H7 (cell line): ENCODE measurements around the gene ID3. TPM values are rescaled to one million over a fixed set of nuclear protein-coding genes. Genes with fewer than 3 reads are reported as not detected.

Experiments used
- DNase-seq: peaks from one replicate; pipeline ENCODE4 v3.0.0; 2012
- H3K27me3 ChIP-seq: 2 replicates; pipeline ENCODE4 v1.6.0; 2011; ENCODE audit warnings: mild to moderate bottlenecking, low read length; ENCODE audit not compliant: control insufficient read depth, insufficient read depth
- H3K36me3 ChIP-seq: replicated peaks from 2 replicates; pipeline ENCODE4 v1.5.1; 2011; ENCODE audit warnings: low read length; ENCODE audit not compliant: control insufficient read depth, insufficient read depth
- H3K4me3 ChIP-seq: 2 replicates; pipeline ENCODE4 v1.5.1; 2011; ENCODE audit warnings: low read depth, mild to moderate bottlenecking, control low read depth, low read length, moderate library complexity; ENCODE audit not compliant: insufficient read depth
- total RNA-seq: library from RNA; depleted of rRNA; stranded (reverse); fragments of >200 nt; shearing (Covaris generic); gene quantifications from 2 replicates; pipeline ENCODE4 v1.2.3, GENCODE V29; 2014; rRNA removed

ID3 gene
- total RNA-seq, 1 experiment from 2014 or later = 160 TPM

DNA sequence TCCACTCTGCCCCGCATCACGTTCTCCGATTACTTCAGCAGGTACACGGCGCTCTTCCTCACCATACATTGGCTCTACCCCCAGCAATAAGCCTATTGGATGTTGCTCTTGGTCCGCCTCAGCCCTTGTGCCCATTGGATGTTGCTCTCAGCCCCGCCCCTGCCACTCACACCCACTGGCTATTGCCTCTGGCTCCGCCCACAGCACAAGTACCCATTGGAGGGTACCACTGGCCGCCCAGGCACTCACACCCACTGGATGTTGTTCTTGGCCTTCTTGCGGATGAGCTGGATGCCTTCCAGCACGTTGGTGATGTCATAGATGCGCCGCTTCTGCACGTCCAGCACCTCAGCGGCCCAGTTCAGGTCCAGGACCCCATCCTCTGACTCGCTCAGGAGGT is 37.7 kb downstream of the ID3 start:
- H3K36me3 ChIP-seq = no peaks in the 10 kb centered on the region; the same call in 1 of the 2 replicates
- peak; percentile 77 for DNase-seq
- H3K4me3 ChIP-seq = no peak overlapping the region
- H3K27me3 ChIP-seq = no peaks in the 10 kb centered on the region

DNA sequence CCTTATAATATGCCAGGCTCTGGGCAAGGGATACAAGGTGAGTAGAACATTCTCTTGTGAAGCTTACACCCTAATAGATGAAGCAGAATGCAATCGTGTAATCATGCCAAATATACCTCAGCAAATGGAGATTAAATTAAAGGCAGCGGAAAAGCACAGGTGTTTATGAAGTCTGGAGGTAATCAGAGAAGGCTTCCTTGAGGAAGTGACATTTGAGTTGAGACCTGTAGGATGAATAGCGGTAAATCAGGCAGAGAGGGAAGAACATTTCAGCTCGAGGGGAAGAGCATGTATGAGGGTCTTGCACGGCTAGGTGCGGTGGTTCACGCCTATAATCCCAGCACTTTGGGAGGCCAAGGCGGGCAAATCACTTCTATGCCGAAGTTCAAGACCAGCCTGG is 41.7 kb downstream of the ID3 start:
- no peak for DNase-seq
- no peaks in the 10 kb centered on the region for H3K27me3 ChIP-seq
- no peak overlapping the region for H3K4me3 ChIP-seq
- peaks cover 2% of the 10 kb centered on the region for H3K36me3 ChIP-seq

DNA sequence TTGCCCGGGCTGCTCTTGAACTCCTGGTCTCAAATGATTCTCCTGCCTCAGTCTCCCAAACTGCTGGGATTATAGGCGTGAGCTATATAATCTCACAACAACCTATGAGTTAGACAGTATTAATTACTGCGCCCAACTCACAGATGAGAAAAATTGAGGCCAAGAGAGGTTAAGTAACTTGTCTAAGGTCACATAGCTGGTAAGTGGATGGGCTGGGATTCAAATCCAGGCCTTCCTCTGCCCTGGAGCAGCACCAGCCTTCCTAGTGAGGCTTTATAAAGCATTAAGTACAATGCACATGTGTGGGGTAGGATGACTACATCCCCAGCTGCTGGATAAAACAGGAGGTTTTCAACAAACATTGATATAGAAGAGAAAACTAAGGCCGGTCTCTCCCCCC is 43.4 kb downstream of the ID3 start:
- Histone ChIP-seq H3K4me3 (no peak overlapping the region), H3K36me3 (peaks cover 2% of the 10 kb centered on the region), H3K27me3 (no peaks in the 10 kb centered on the region)
- DNase-seq = no peak

DNA sequence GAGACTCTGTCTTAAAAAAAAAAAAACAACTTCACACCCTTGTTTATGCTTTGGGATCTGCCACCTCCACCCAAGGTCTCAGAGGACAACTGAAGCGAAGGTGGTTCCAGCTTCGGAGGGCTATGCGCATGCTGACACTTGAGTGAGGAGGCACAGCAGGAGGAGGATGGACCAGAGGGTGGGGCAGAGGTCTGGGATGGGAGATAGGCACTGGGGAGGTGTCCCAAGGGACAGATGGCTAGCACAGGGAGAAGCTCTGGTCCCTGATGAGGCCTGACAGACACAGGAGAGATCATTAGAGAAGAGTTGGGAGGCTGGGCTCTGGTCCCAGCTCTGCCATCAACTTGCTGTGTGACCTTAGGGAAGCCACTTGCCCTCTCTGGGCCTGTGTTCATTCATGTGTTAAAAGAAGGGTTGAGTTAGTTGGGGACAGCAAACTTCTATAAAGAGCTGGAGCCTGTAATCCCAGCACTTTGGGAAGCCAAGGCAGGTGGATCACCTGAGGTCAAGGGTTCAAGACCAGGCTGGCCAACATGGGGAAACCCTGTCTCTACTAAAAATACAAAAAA is 45.1 kb downstream of the ID3 start:
- peaks cover 2% of the 10 kb centered on the region for H3K36me3 ChIP-seq

DNA sequence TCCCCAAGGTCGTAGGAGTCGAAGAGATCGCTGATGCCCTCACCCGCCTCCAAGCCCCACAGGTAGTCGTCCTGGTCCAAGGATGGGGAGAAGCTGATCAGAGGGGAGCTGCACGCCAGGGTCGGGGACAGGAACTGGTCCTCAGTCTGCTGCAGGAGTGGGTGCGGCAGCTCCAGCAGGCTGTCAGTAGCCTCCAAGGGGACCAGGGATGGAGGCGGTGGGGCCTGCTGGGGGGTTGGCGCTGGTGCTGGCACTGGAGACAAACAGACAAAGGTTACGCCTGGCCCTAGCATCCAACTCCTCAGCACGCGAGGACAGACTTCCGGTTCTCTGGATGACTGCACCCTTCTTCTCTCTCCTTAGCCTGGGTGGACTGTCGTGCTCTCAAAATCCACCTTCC is 49.4 kb downstream of the ID3 start:
- Histone ChIP-seq H3K36me3 (no peaks in the 10 kb centered on the region; the same call in 1 of the 2 replicates), H3K27me3 (no peaks in the 10 kb centered on the region), H3K4me3 (no peak overlapping the region)
- no peak for DNase-seq

More for the DNA sequence above, 45.1 kb downstream of the ID3 start:
- H3K27me3 ChIP-seq = no peaks in the 10 kb centered on the region
- DNase-seq = no peak
- H3K4me3 ChIP-seq = no peak overlapping the region

Other genes starting within 250 kb of the ID3 start
- 124 and 148 TPM in 2 replicates for gene HNRNPR, start 215.2 kb downstream of the ID3 start, total RNA-seq
- 1.6 and 3.2 TPM in 2 replicates for gene ZNF436, start 189.7 kb downstream of the ID3 start, total RNA-seq
- 0.24 and 0.37 TPM in 2 replicates for gene TCEA3, start 134.8 kb downstream of the ID3 start, total RNA-seq
- gene ASAP3, start 75.3 kb downstream of the ID3 start, total RNA-seq = 95.1 and 107 TPM in 2 replicates
- gene E2F2, start 28.3 kb downstream of the ID3 start, total RNA-seq = 7.8 and 9.9 TPM in 2 replicates
- gene RPL11, start 132.3 kb upstream of the ID3 start, total RNA-seq = 1,671 and 2,124 TPM in 2 replicates
- gene ELOA, start 184.0 kb upstream of the ID3 start, total RNA-seq = 54.0 and 55.4 TPM in 2 replicates
- 122 and 125 TPM in 2 replicates for gene PITHD1, start 218.9 kb upstream of the ID3 start, total RNA-seq
- 291 and 385 TPM in 2 replicates for gene LYPLA2, start 231.6 kb upstream of the ID3 start, total RNA-seq
- gene GALE, start 241.3 kb upstream of the ID3 start, total RNA-seq = 72.0 and 103 TPM in 2 replicates